SU-DHL-6 (cell line): Measurements from ENCODE around the gene RAMP3.

Source experiments
- EZH2phosphoT487 ChIP-seq: fragments of 200-600 bp; sonication (generic), shearing (Covaris generic); conservative IDR thresholded peaks from 2 replicates; pipeline ENCODE4 v1.6.1; 2018; ENCODE audit warnings: mild to moderate bottlenecking, antibody characterized with exemption, low read length, moderate library complexity, mixed read lengths
- TF ChIP-seq, protein P1 (sequence below): fragments of 200-600 bp; sonication (generic); IDR thresholded peaks from one replicate; pipeline ENCODE4 v1.5.1; 2017; ENCODE audit warnings: antibody characterized with exemption, mild to moderate bottlenecking, low read length, moderate library complexity; ENCODE audit not compliant: insufficient read depth, poor library complexity, severe bottlenecking

DNA sequence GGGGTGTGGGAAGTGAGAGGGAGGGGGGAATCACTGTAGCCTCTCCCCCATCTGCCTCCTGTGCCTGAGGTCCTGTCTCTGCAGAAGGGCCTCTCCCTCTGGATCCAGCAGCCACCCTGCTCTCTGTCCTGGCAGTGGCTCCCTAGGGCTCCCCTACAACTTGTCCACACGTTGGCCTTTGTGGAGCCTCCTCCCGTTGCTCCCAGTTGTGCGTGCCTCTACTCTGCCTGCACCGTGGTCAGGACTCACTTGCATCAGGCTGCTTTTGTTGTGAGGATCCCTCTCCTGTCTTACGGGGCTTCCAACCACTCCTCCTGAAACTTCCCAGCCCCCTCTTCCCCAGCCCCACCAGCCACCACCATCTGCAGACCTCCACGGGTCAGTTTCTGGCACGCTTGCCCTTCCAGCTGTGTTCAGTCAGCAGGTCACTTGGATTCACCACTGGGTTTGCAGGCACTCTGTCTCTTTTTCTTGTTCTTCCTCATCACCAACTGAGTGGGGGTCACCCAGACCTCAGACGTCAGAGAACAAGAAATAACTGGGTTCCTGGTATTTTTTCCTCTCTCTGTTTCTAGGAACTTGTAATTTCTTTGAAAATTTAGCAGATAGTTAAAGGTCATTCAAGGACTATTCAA lies 62.3 kb downstream of the RAMP3 start:
- TF ChIP-seq, protein P1, sequence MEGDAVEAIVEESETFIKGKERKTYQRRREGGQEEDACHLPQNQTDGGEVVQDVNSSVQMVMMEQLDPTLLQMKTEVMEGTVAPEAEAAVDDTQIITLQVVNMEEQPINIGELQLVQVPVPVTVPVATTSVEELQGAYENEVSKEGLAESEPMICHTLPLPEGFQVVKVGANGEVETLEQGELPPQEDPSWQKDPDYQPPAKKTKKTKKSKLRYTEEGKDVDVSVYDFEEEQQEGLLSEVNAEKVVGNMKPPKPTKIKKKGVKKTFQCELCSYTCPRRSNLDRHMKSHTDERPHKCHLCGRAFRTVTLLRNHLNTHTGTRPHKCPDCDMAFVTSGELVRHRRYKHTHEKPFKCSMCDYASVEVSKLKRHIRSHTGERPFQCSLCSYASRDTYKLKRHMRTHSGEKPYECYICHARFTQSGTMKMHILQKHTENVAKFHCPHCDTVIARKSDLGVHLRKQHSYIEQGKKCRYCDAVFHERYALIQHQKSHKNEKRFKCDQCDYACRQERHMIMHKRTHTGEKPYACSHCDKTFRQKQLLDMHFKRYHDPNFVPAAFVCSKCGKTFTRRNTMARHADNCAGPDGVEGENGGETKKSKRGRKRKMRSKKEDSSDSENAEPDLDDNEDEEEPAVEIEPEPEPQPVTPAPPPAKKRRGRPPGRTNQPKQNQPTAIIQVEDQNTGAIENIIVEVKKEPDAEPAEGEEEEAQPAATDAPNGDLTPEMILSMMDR = no peak
- no peak for TF ChIP-seq EZH2phosphoT487
